Endothelial cell of umbilical vein (primary cell): ENCODE results near the gene DNASE1. TPM values are rescaled to one million over a fixed set of nuclear protein-coding genes. Genes with fewer than 3 reads are reported as not detected.

Experiments
- BruUV-seq: library from RNA; stranded (reverse); fragments of 400-500 nt; replicated peaks from 2 replicates; lab custom pipeline; 2021; lab: Mats Ljungman, UMichigan
- CTCF ChIA-PET: fragments of 300-600, 350-600 bp; sonication (Branson Sonifier 250); formaldehyde crosslinking; loops from one replicate; lab custom pipeline; 2021; ENCODE audit warnings: antibody characterized with exemption, inconsistent platforms; lab: Charles Lee
- POLR2A ChIA-PET: fragments of 300-600, 350-600 bp; sonication (Branson Sonifier 250); formaldehyde crosslinking; loops from one replicate; lab custom pipeline; 2021; ENCODE audit warnings: antibody characterized with exemption, inconsistent platforms; lab: Charles Lee
- DNase-seq: peaks from one replicate; pipeline ENCODE4 v3.0.0-alpha.2; 2011; ENCODE audit warnings: low read depth, low spot score
- FAIRE-seq: peaks from 2 replicates; lab custom pipeline; 2011; peaks lifted over from hg19 to GRCh38; lab: Jason Lieb, UNC
- H2AFZ ChIP-seq: 2 replicates; pipeline ENCODE4 v1.6.0; 2012; ENCODE audit warnings: low read depth, low read length, control low read depth, inconsistent platforms
- H3K27ac ChIP-seq: 2 replicates; pipeline ENCODE4 v1.5.1; 2011; ENCODE audit warnings: low read depth, mild to moderate bottlenecking, control low read depth, low read length, moderate library complexity; ENCODE audit not compliant: insufficient read depth
- H3K27me3 ChIP-seq, 2 experiments: 2 replicates each; pipeline versions ENCODE4 v1.6.0 to v1.6.1; 2011; ENCODE audit warnings: low read length in 2 of 2, mixed read lengths in 1 of 2; ENCODE audit not compliant: control insufficient read depth in 2 of 2, insufficient read depth in 2 of 2
- H3K36me3 ChIP-seq, 2 experiments: 2 replicates in 1 of 2; 3 replicates in 1 of 2; pipeline ENCODE4 v1.5.1; 2011; ENCODE audit warnings: low read length in 2 of 2, mild to moderate bottlenecking in 1 of 2, moderate library complexity in 1 of 2; ENCODE audit not compliant: control insufficient read depth in 2 of 2, insufficient read depth in 2 of 2; ENCODE audit errors: extremely low read depth in 1 of 2
- H3K4me1 ChIP-seq: 3 replicates; pipeline ENCODE4 v1.5.1; 2011; ENCODE audit warnings: mild to moderate bottlenecking, low read length; ENCODE audit not compliant: control insufficient read depth, insufficient read depth; ENCODE audit errors: extremely low read depth
- H3K4me2 ChIP-seq: 2 replicates; pipeline ENCODE4 v1.6.1; 2011; ENCODE audit warnings: low read length, control low read depth, mixed read lengths; ENCODE audit not compliant: insufficient read depth
- H3K4me3 ChIP-seq, 3 experiments: fragments of 200-600 bp in 1 of 3; sonication (generic), shearing (Covaris generic) in 1 of 3; replicated peaks in 1 of 3; 2 replicates each; pipeline ENCODE4 v1.5.1; 2011 to 2016; ENCODE audit warnings: control low read depth in 3 of 3, low read length in 3 of 3, mild to moderate bottlenecking in 2 of 3, inconsistent platforms in 1 of 3, low read depth in 1 of 3, moderate library complexity in 1 of 3; ENCODE audit not compliant: insufficient read depth in 1 of 3
- H3K79me2 ChIP-seq: 2 replicates; pipeline ENCODE4 v1.6.0; 2012; ENCODE audit warnings: low read length, inconsistent platforms; ENCODE audit not compliant: control insufficient read depth, insufficient read depth
- H3K9ac ChIP-seq: replicated peaks from 2 replicates; pipeline ENCODE3; 2011; ENCODE audit warnings: low read length, control low read depth; ENCODE audit not compliant: insufficient read depth; ENCODE audit errors: extremely low read depth
- H3K9me1 ChIP-seq: replicated peaks from 3 replicates; pipeline ENCODE4 v1.6.0; 2011; ENCODE audit warnings: mild to moderate bottlenecking, low read length; ENCODE audit not compliant: control insufficient read depth, insufficient read depth; ENCODE audit errors: extremely low read depth
- H3K9me3 ChIP-seq: replicated peaks from 2 replicates; pipeline ENCODE4 v1.5.1; 2012; ENCODE audit warnings: low read length, inconsistent platforms; ENCODE audit not compliant: control insufficient read depth, insufficient read depth
- H4K20me1 ChIP-seq: replicated peaks from 2 replicates; pipeline ENCODE3; 2011; ENCODE audit warnings: mild to moderate bottlenecking, low read length; ENCODE audit not compliant: control insufficient read depth, insufficient read depth; ENCODE audit errors: extremely low read depth
- EZH2 ChIP-seq: IDR thresholded peaks from 2 replicates; pipeline ENCODE4 v1.6.1; 2012; ENCODE audit warnings: borderline replicate concordance, low read depth, mild to moderate bottlenecking, moderate library complexity, low read length, inconsistent platforms; ENCODE audit not compliant: severe bottlenecking
- FOS ChIP-seq: IDR thresholded peaks from 2 replicates; pipeline ENCODE4 v1.6.1; 2011; ENCODE audit warnings: mild to moderate bottlenecking, low read length, moderate library complexity, borderline replicate concordance; ENCODE audit not compliant: insufficient read depth
- GATA2 ChIP-seq: IDR thresholded peaks from 2 replicates; pipeline ENCODE4 v1.7.0; 2011; ENCODE audit warnings: low read depth, mild to moderate bottlenecking, moderate library complexity, mixed read lengths, low read length; ENCODE audit not compliant: insufficient read length, insufficient read depth
- JUN ChIP-seq: IDR thresholded peaks from 2 replicates; pipeline ENCODE4 v1.6.1; 2011; ENCODE audit warnings: borderline replicate concordance, low read depth; ENCODE audit not compliant: insufficient read length, insufficient read depth
- MYC ChIP-seq: IDR thresholded peaks from one replicate; pipeline ENCODE4 v1.6.1; 2011; ENCODE audit warnings: mild to moderate bottlenecking, low read depth, low read length
- POLR2A ChIP-seq: IDR thresholded peaks from 2 replicates; pipeline ENCODE4 v1.6.1; 2012; ENCODE audit warnings: low read depth, mild to moderate bottlenecking, control low read depth, low read length
- POLR2AphosphoS5 ChIP-seq: IDR thresholded peaks from 2 replicates; pipeline ENCODE4 v1.6.1; 2012; ENCODE audit warnings: low read depth, mild to moderate bottlenecking, control low read depth, low read length, moderate library complexity; ENCODE audit not compliant: insufficient read depth
- dilution Hi-C: fragments of 300-500 bp; cut with MboI; formaldehyde crosslinking; loops from one replicate; pipeline ENCODE4 v1.15.0; 2019; ENCODE audit warnings: low sequenced_read_pairs; ENCODE audit not compliant: extremely low pct_ligation_motif_present
- intact Hi-C: fragments of 100-400 bp; cut with micrococcal nuclease; formaldehyde crosslinking; loops from one replicate; pipeline ENCODE4 v1.10.0; 2022
- polyA plus RNA-seq, 4 experiments: library from polyadenylated mRNA; depleted of rRNA in 3 of 4; stranded (reverse) in 3 of 4; unstranded in 1 of 4; fragments of >200 nt; gene quantifications; 2 replicates each; pipeline versions ENCODE4 v1.2.1 to v1.2.3, GENCODE V29; 2011 to 2012; ENCODE audit warnings: missing spikeins in 1 of 4
- total RNA-seq: library from RNA; stranded (reverse); gene quantifications from 2 replicates; pipeline ENCODE4 v1.2.3, GENCODE V29; 2021
- TF ChIP-seq, protein P1 (sequence below), 2 donors: IDR thresholded peaks; 1 replicate in 1 of 2; 2 replicates in 1 of 2; pipeline ENCODE4 v1.5.1; 2011; ENCODE audit warnings: low read length in 2 of 2, mild to moderate bottlenecking in 2 of 2, moderate library complexity in 2 of 2, control low read depth in 1 of 2, inconsistent platforms in 1 of 2, low read depth in 1 of 2; ENCODE audit not compliant: insufficient read depth in 1 of 2; ENCODE audit errors: extremely low read depth in 1 of 2
- TF ChIP-seq, protein P2 (sequence below): IDR thresholded peaks from 2 replicates; pipeline ENCODE4 v1.6.1; 2011; ENCODE audit not compliant: insufficient read depth, insufficient read length

Gene DNASE1
- total and polyA plus RNA-seq, 2 donors (not counting 3 experiments of a cell fraction or from before 2014, with no cell fraction given) = 11.1 to 13.5 TPM

DNA sequence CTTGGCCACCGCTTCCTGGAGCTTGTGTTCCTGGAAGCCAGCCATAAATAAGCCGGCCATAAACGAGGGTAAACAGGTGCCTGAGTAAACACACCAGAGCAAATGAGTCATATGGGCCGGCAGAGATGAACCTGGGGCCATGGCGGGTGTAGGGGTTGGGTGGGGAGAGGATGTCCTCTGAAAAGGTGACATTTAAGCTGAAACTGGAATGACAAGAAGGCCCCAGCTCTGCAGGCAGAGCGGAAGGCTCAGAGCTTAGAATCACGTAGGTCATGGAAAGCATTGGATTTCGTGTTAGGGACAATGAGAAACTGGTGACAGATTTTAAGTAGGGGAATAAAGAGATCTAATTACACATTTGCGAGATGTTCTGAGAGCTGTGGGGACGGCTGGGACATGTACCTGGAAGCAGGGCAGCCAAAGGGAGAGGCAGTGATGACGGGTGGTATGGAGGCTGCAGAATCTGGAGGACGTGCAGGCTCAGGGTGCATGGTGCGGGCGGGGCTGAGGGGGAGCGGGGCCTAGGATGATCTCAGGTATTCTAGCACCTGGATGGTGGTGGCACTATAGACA, 8.1 kb upstream of the DNASE1 start:
- Histone ChIP-seq H3K9me3 (no peaks in the 10 kb centered on the region), H3K27me3 (no peaks in the 10 kb centered on the region), H3K4me1 (peaks cover 9% of the 10 kb centered on the region), H3K4me2 (no peak overlapping the region), H3K4me3 (no peak overlapping the region), H3K9me1 (no peaks in the 10 kb centered on the region), H3K79me2 (no peaks in the 10 kb centered on the region), H4K20me1 (no peaks in the 10 kb centered on the region), H2AFZ (no peak overlapping the region), H3K9ac (no peak overlapping the region), H3K36me3 (peaks cover 0 to 1% of the 10 kb centered on the region in 2 experiments), H3K27ac (no peak overlapping the region)
- CTCF ChIA-PET = interaction anchor here (0.9 to 1.5 kb wide), 5 partner anchors 9 to 134 kb away, joined by 3 to 4 read pairs (median 4); no protein-coding TSS in a partner anchor
- dilution Hi-C loops = no loop called here
- intact Hi-C loops = no loop called here
- POLR2A ChIA-PET = no interaction called here
- DNase-seq (peak; percentile 80), FAIRE-seq (peak; percentile 62)
- TF ChIP-seq, protein P1, sequence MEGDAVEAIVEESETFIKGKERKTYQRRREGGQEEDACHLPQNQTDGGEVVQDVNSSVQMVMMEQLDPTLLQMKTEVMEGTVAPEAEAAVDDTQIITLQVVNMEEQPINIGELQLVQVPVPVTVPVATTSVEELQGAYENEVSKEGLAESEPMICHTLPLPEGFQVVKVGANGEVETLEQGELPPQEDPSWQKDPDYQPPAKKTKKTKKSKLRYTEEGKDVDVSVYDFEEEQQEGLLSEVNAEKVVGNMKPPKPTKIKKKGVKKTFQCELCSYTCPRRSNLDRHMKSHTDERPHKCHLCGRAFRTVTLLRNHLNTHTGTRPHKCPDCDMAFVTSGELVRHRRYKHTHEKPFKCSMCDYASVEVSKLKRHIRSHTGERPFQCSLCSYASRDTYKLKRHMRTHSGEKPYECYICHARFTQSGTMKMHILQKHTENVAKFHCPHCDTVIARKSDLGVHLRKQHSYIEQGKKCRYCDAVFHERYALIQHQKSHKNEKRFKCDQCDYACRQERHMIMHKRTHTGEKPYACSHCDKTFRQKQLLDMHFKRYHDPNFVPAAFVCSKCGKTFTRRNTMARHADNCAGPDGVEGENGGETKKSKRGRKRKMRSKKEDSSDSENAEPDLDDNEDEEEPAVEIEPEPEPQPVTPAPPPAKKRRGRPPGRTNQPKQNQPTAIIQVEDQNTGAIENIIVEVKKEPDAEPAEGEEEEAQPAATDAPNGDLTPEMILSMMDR (IDR thresholded peaks at IDR 0.05; ENCODE audit: extremely low read depth in 1 of 2, insufficient read depth in 1 of 2, low read depth in 1 of 2, low read length in 2 of 2) = no peak
- TF ChIP-seq FOS = peak; percentile 25
- no TSS peak for BruUV-seq

DNA sequence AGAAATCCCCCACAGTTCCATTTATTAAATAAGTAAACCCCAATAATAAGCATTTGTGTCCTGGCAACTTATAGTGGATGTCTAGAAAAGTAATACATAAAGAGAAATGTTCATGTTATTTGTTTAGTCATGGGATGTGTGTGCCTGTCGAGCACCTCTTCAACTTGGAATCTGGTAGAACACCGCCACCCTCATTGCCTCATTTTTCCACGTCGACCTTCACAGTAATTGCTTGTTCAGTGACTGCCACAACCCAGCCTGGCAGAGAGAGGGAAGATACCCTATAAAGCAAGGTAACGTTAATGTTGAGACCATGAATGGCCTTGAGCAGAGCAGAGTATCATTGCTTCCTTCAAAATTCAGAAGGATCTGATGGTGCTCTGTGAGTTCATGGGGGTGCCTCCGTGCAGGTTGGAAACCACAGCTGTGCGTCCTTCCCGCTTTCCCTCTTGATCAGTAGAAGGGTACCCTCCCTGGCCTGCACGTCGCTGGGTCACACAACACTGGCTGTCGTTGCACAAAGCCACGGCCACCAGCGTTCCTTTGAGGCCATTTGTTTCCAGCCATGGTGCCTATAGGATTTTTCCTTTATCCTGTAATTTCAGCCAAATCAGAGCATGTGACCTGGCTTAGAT, 3.7 kb upstream of the DNASE1 start:
- Histone ChIP-seq H3K9ac (no peak overlapping the region), H3K4me1 (peaks cover 7% of the 10 kb centered on the region), H3K79me2 (no peaks in the 10 kb centered on the region), H2AFZ (no peak overlapping the region), H3K9me3 (no peaks in the 10 kb centered on the region), H3K27me3 (no peaks in the 10 kb centered on the region), H3K4me3 (no peak overlapping the region), H3K9me1 (no peaks in the 10 kb centered on the region), H3K4me2 (no peak overlapping the region), H4K20me1 (no peaks in the 10 kb centered on the region), H3K27ac (no peak overlapping the region), H3K36me3 (peaks cover 0 to 12% of the 10 kb centered on the region in 2 experiments)
- CTCF ChIA-PET = interaction anchor here (1.2 to 1.3 kb wide), 2 partner anchors 27 to 40 kb away, joined by 3 to 4 read pairs; no protein-coding TSS in a partner anchor
- intact Hi-C loops (no loop called here), dilution Hi-C loops (no loop called here)
- FAIRE-seq = no peak
- TF ChIP-seq, protein P2, sequence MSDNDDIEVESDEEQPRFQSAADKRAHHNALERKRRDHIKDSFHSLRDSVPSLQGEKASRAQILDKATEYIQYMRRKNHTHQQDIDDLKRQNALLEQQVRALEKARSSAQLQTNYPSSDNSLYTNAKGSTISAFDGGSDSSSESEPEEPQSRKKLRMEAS = no peak
- no peak for TF ChIP-seq FOS
- TF ChIP-seq EZH2 = no peak
- no peak for TF ChIP-seq POLR2A
- TF ChIP-seq MYC = no peak
- TF ChIP-seq GATA2 = no peak
- no peak for TF ChIP-seq POLR2AphosphoS5
- TF ChIP-seq JUN = no peak
- TF ChIP-seq, protein P1 (IDR thresholded peaks at IDR 0.05; ENCODE audit: extremely low read depth in 1 of 2, insufficient read depth in 1 of 2, low read depth in 1 of 2, low read length in 2 of 2) = no peak
- POLR2A ChIA-PET = no interaction called here
- no peak for DNase-seq
- BruUV-seq = no TSS peak
